Measurements from ENCODE around the gene POLR3G.

The POLR3G gene

GRCh38 chr5:90483206-90483605 is 8.5 kb downstream of the POLR3G start:
- H3K9me2 ChIP-seq (replicated peaks; ENCODE audit: control insufficient read depth, low read length), result no peaks in the 10 kb centered on the region
- H3K79me2 ChIP-seq (ENCODE audit: control insufficient read depth, low read length), result peaks cover 25% of the 10 kb centered on the region
- no peaks in the 10 kb centered on the region for H3F3A ChIP-seq (ENCODE audit: control insufficient read depth, insufficient read depth)
- peaks cover 42% of the 10 kb centered on the region for H3K36me3 ChIP-seq (ENCODE audit: control insufficient read depth, low read length)
- no peak overlapping the region for H3K4me3 ChIP-seq (ENCODE audit: low read length)
- H4K20me1 ChIP-seq (ENCODE audit: control insufficient read depth, insufficient read depth, low read depth, low read length), result no peaks in the 10 kb centered on the region
- H3K4me2 ChIP-seq (ENCODE audit: low read length), result no peak overlapping the region
- H3K27me3 ChIP-seq (ENCODE audit: control insufficient read depth, low read length), result no peaks in the 10 kb centered on the region
- no peaks in the 10 kb centered on the region for H3K9me3 ChIP-seq (ENCODE audit: control insufficient read depth, insufficient read depth, low read length)
- no peak overlapping the region for H3K27ac ChIP-seq (ENCODE audit: low read depth, low read length)
- H3K4me1 ChIP-seq (ENCODE audit: control insufficient read depth, low read length), result no peaks in the 10 kb centered on the region
- TF ChIP-seq EZH2phosphoT487 (IDR thresholded peaks at IDR 0.05; ENCODE audit: borderline replicate concordance, low read length) (no peak), CTCF (IDR thresholded peaks at IDR 0.05; ENCODE audit: low read depth, low read length, poor library complexity, severe bottlenecking) (no peak)

GRCh38 chr5:90484540-90484939 is 9.9 kb downstream of the POLR3G start:
- H3K79me2 ChIP-seq (ENCODE audit: control insufficient read depth, low read length), result peaks cover 18% of the 10 kb centered on the region
- no peak overlapping the region for H3K27ac ChIP-seq (ENCODE audit: low read depth, low read length)
- H3K4me2 ChIP-seq (ENCODE audit: low read length), result no peak overlapping the region
- TF ChIP-seq CTCF (IDR thresholded peaks at IDR 0.05; ENCODE audit: low read depth, low read length, poor library complexity, severe bottlenecking) (no peak), EZH2phosphoT487 (IDR thresholded peaks at IDR 0.05; ENCODE audit: borderline replicate concordance, low read length) (no peak)
- H3K27me3 ChIP-seq (ENCODE audit: control insufficient read depth, low read length), result no peaks in the 10 kb centered on the region
- no peaks in the 10 kb centered on the region for H3K9me3 ChIP-seq (ENCODE audit: control insufficient read depth, insufficient read depth, low read length)
- H3K4me1 ChIP-seq (ENCODE audit: control insufficient read depth, low read length), result no peaks in the 10 kb centered on the region
- no peaks in the 10 kb centered on the region for H3K9me2 ChIP-seq (replicated peaks; ENCODE audit: control insufficient read depth, low read length)
- H3K4me3 ChIP-seq (ENCODE audit: low read length), result no peak overlapping the region
- H3F3A ChIP-seq (ENCODE audit: control insufficient read depth, insufficient read depth), result no peaks in the 10 kb centered on the region
- peaks cover 45% of the 10 kb centered on the region for H3K36me3 ChIP-seq (ENCODE audit: control insufficient read depth, low read length)
- H4K20me1 ChIP-seq (ENCODE audit: control insufficient read depth, insufficient read depth, low read depth, low read length), result no peaks in the 10 kb centered on the region

- Histone ChIP-seq H3K4me3 (ENCODE audit: low read length) (no peak overlapping the region), H3K79me2 (ENCODE audit: control insufficient read depth, low read length) (no peaks in the 10 kb centered on the region), H3K4me2 (ENCODE audit: low read length) (no peak overlapping the region), H3K4me1 (ENCODE audit: control insufficient read depth, low read length) (no peaks in the 10 kb centered on the region), H3K9me3 (ENCODE audit: control insufficient read depth, insufficient read depth, low read length) (peaks cover under 1% of the 10 kb centered on the region; the same call in 1 of the 2 replicates), H3K36me3 (ENCODE audit: control insufficient read depth, low read length) (peaks cover 41% of the 10 kb centered on the region), H3F3A (ENCODE audit: control insufficient read depth, insufficient read depth) (no peaks in the 10 kb centered on the region), H3K27me3 (ENCODE audit: control insufficient read depth, low read length) (no peaks in the 10 kb centered on the region), H3K9me2 (replicated peaks; ENCODE audit: control insufficient read depth, low read length) (no peaks in the 10 kb centered on the region), H4K20me1 (ENCODE audit: control insufficient read depth, insufficient read depth, low read depth, low read length) (no peaks in the 10 kb centered on the region), H3K27ac (ENCODE audit: low read depth, low read length) (no peak overlapping the region)
- TF ChIP-seq EZH2phosphoT487 (IDR thresholded peaks at IDR 0.05; ENCODE audit: borderline replicate concordance, low read length) (no peak), CTCF (IDR thresholded peaks at IDR 0.05; ENCODE audit: low read depth, low read length, poor library complexity, severe bottlenecking) (no peak)
These were observed 14.1 kb downstream of the POLR3G start for GRCh38 chr5:90488791-90489190.
